ENCODE measurements around the gene SPATA3. TPM values are rescaled to one million over a fixed set of nuclear protein-coding genes. Genes with fewer than 3 reads are reported as not detected.
"Not testable (repeated sequence)": the region's sequence is repeated elsewhere in the genome, so short reads cannot be mapped to it uniquely, and the experiment has no call there.

SPATA3 gene
- polyA plus RNA-seq, 2 donors, result not detected

GRCh38 chr2:231003186-231003585 is 7.3 kb downstream of the SPATA3 start:
- Histone ChIP-seq H3K36me3 (ENCODE audit: control insufficient read depth in 2 of 2, insufficient read depth in 2 of 2, low read length in 1 of 2) (no peaks in the 10 kb centered on the region), H3K9me3 (ENCODE audit: control insufficient read depth in 2 of 2, insufficient read depth in 1 of 2, low read depth in 1 of 2, low read length in 1 of 2) (no peaks in the 10 kb centered on the region), H3K4me1 (ENCODE audit: control insufficient read depth in 2 of 2, insufficient read depth in 2 of 2, low read length in 1 of 2) (peaks cover 0 to 3% of the 10 kb centered on the region in 2 donors), H3K27ac (ENCODE audit: low read depth in 2 of 2, low read length in 1 of 2) (no peak overlapping the region), H3K4me3 (ENCODE audit: low read depth in 1 of 2, low read length in 2 of 2) (no peak overlapping the region), H3K27me3 (ENCODE audit: control insufficient read depth in 1 of 2, insufficient read depth in 2 of 2, low read length in 2 of 2) (no peaks in the 10 kb centered on the region)
- 81 to 83% methylated on average over 2 of the region's 2 CpGs for WGBS, 2 donors

GRCh38 chr2:231004930-231005329 is 9.0 kb downstream of the SPATA3 start:
- H3K27me3 ChIP-seq (ENCODE audit: control insufficient read depth in 1 of 2, insufficient read depth in 2 of 2, low read length in 2 of 2); H3K9me3 ChIP-seq (ENCODE audit: control insufficient read depth in 2 of 2, insufficient read depth in 1 of 2, low read depth in 1 of 2, low read length in 1 of 2); H3K36me3 ChIP-seq (ENCODE audit: control insufficient read depth in 2 of 2, insufficient read depth in 2 of 2, low read length in 1 of 2); H3K4me3 ChIP-seq (ENCODE audit: low read depth in 1 of 2, low read length in 2 of 2); H3K4me1 ChIP-seq (ENCODE audit: control insufficient read depth in 2 of 2, insufficient read depth in 2 of 2, low read length in 1 of 2); H3K27ac ChIP-seq (ENCODE audit: low read depth in 2 of 2, low read length in 1 of 2): not testable (repeated sequence)

- Histone ChIP-seq H3K36me3 (ENCODE audit: control insufficient read depth in 2 of 2, insufficient read depth in 2 of 2, low read length in 1 of 2) (no peaks in the 10 kb centered on the region), H3K9me3 (ENCODE audit: control insufficient read depth in 2 of 2, insufficient read depth in 1 of 2, low read depth in 1 of 2, low read length in 1 of 2) (no peaks in the 10 kb centered on the region), H3K4me3 (ENCODE audit: low read depth in 1 of 2, low read length in 2 of 2) (no peak overlapping the region), H3K27me3 (ENCODE audit: control insufficient read depth in 1 of 2, insufficient read depth in 2 of 2, low read length in 2 of 2) (no peaks in the 10 kb centered on the region), H3K27ac (ENCODE audit: low read depth in 2 of 2, low read length in 1 of 2) (no peak overlapping the region), H3K4me1 (ENCODE audit: control insufficient read depth in 2 of 2, insufficient read depth in 2 of 2, low read length in 1 of 2) (peaks cover 3 to 4% of the 10 kb centered on the region in 2 donors)
- WGBS, 2 donors, result 50 to 57% methylated on average over 10 of the region's 10 CpGs
Observed at GRCh38 chr2:231007286-231008098, 11.6 kb downstream of the SPATA3 start.

- no peaks in the 10 kb centered on the region for H3K27me3 ChIP-seq (ENCODE audit: control insufficient read depth in 1 of 2, insufficient read depth in 2 of 2, low read length in 2 of 2)
- H3K27ac ChIP-seq (ENCODE audit: low read depth in 2 of 2, low read length in 1 of 2), result no peak overlapping the region
- no peak overlapping the region for H3K4me3 ChIP-seq (ENCODE audit: low read depth in 1 of 2, low read length in 2 of 2)
- H3K36me3 ChIP-seq (ENCODE audit: control insufficient read depth in 2 of 2, insufficient read depth in 2 of 2, low read length in 1 of 2), result no peaks in the 10 kb centered on the region
- no peaks in the 10 kb centered on the region for H3K9me3 ChIP-seq (ENCODE audit: control insufficient read depth in 2 of 2, insufficient read depth in 1 of 2, low read depth in 1 of 2, low read length in 1 of 2)
- 73 to 85% methylated on average over 6 of the region's 6 CpGs for WGBS, 2 donors
- H3K4me1 ChIP-seq (ENCODE audit: control insufficient read depth in 2 of 2, insufficient read depth in 2 of 2, low read length in 1 of 2), result peaks cover 3 to 4% of the 10 kb centered on the region in 2 donors
Observed at GRCh38 chr2:231008131-231008530, 12.2 kb downstream of the SPATA3 start.

GRCh38 chr2:231009236-231009919 is 13.5 kb downstream of the SPATA3 start:
- Histone ChIP-seq H3K27ac (ENCODE audit: low read depth in 2 of 2, low read length in 1 of 2) (no peak overlapping the region), H3K36me3 (ENCODE audit: control insufficient read depth in 2 of 2, insufficient read depth in 2 of 2, low read length in 1 of 2) (no peaks in the 10 kb centered on the region), H3K27me3 (ENCODE audit: control insufficient read depth in 1 of 2, insufficient read depth in 2 of 2, low read length in 2 of 2) (no peaks in the 10 kb centered on the region), H3K4me3 (ENCODE audit: low read depth in 1 of 2, low read length in 2 of 2) (no peak overlapping the region), H3K4me1 (ENCODE audit: control insufficient read depth in 2 of 2, insufficient read depth in 2 of 2, low read length in 1 of 2) (peaks cover 3 to 4% of the 10 kb centered on the region in 2 donors), H3K9me3 (ENCODE audit: control insufficient read depth in 2 of 2, insufficient read depth in 1 of 2, low read depth in 1 of 2, low read length in 1 of 2) (no peaks in the 10 kb centered on the region)
- WGBS, 2 donors, result 73 to 79% methylated on average over 13 to 14 of the region's 14 CpGs

- Histone ChIP-seq H3K36me3 (ENCODE audit: control insufficient read depth in 2 of 2, insufficient read depth in 2 of 2, low read length in 1 of 2) (no peaks in the 10 kb centered on the region), H3K4me3 (ENCODE audit: low read depth in 1 of 2, low read length in 2 of 2) (no peak overlapping the region), H3K27ac (ENCODE audit: low read depth in 2 of 2, low read length in 1 of 2) (no peak overlapping the region), H3K9me3 (ENCODE audit: control insufficient read depth in 2 of 2, insufficient read depth in 1 of 2, low read depth in 1 of 2, low read length in 1 of 2) (no peaks in the 10 kb centered on the region), H3K27me3 (ENCODE audit: control insufficient read depth in 1 of 2, insufficient read depth in 2 of 2, low read length in 2 of 2) (no peaks in the 10 kb centered on the region), H3K4me1 (ENCODE audit: control insufficient read depth in 2 of 2, insufficient read depth in 2 of 2, low read length in 1 of 2) (peaks cover 3 to 4% of the 10 kb centered on the region in 2 donors)
- 59 to 92% methylated on average over 2 of the region's 2 CpGs for WGBS, 2 donors
Observed at GRCh38 chr2:231010201-231010730, 14.3 kb downstream of the SPATA3 start.

- WGBS, 2 donors, result 33 to 51% methylated on average over 2 of the region's 2 CpGs
- H3K4me3 ChIP-seq (ENCODE audit: low read depth in 1 of 2, low read length in 2 of 2), result no peak overlapping the region
- H3K36me3 ChIP-seq (ENCODE audit: control insufficient read depth in 2 of 2, insufficient read depth in 2 of 2, low read length in 1 of 2), result no peaks in the 10 kb centered on the region
- no peaks in the 10 kb centered on the region for H3K27me3 ChIP-seq (ENCODE audit: control insufficient read depth in 1 of 2, insufficient read depth in 2 of 2, low read length in 2 of 2)
- H3K4me1 ChIP-seq (ENCODE audit: control insufficient read depth in 2 of 2, insufficient read depth in 2 of 2, low read length in 1 of 2), result peaks cover 3 to 4% of the 10 kb centered on the region in 2 donors
- no peak overlapping the region for H3K27ac ChIP-seq (ENCODE audit: low read depth in 2 of 2, low read length in 1 of 2)
- H3K9me3 ChIP-seq (ENCODE audit: control insufficient read depth in 2 of 2, insufficient read depth in 1 of 2, low read depth in 1 of 2, low read length in 1 of 2), result no peaks in the 10 kb centered on the region
Observed at GRCh38 chr2:231011526-231011925, 15.6 kb downstream of the SPATA3 start.

- no peaks in the 10 kb centered on the region for H3K27me3 ChIP-seq (ENCODE audit: control insufficient read depth in 1 of 2, insufficient read depth in 2 of 2, low read length in 2 of 2)
- H3K4me1 ChIP-seq (ENCODE audit: control insufficient read depth in 2 of 2, insufficient read depth in 2 of 2, low read length in 1 of 2), result peaks cover 3 to 4% of the 10 kb centered on the region in 2 donors
- no peaks in the 10 kb centered on the region for H3K9me3 ChIP-seq (ENCODE audit: control insufficient read depth in 2 of 2, insufficient read depth in 1 of 2, low read depth in 1 of 2, low read length in 1 of 2)
- no peak overlapping the region for H3K27ac ChIP-seq (ENCODE audit: low read depth in 2 of 2, low read length in 1 of 2)
- no peak overlapping the region for H3K4me3 ChIP-seq (ENCODE audit: low read depth in 1 of 2, low read length in 2 of 2)
- 53 to 72% methylated on average over 3 of the region's 3 CpGs for WGBS, 2 donors
- no peaks in the 10 kb centered on the region for H3K36me3 ChIP-seq (ENCODE audit: control insufficient read depth in 2 of 2, insufficient read depth in 2 of 2, low read length in 1 of 2)
Observed at GRCh38 chr2:231012463-231012862, 16.5 kb downstream of the SPATA3 start.

GRCh38 chr2:231013820-231014219 is 17.9 kb downstream of the SPATA3 start:
- Histone ChIP-seq H3K36me3 (ENCODE audit: control insufficient read depth in 2 of 2, insufficient read depth in 2 of 2, low read length in 1 of 2) (no peaks in the 10 kb centered on the region), H3K4me1 (ENCODE audit: control insufficient read depth in 2 of 2, insufficient read depth in 2 of 2, low read length in 1 of 2) (peaks cover 0 to 3% of the 10 kb centered on the region in 2 donors), H3K9me3 (ENCODE audit: control insufficient read depth in 2 of 2, insufficient read depth in 1 of 2, low read depth in 1 of 2, low read length in 1 of 2) (no peaks in the 10 kb centered on the region), H3K4me3 (ENCODE audit: low read depth in 1 of 2, low read length in 2 of 2) (no peak overlapping the region), H3K27me3 (ENCODE audit: control insufficient read depth in 1 of 2, insufficient read depth in 2 of 2, low read length in 2 of 2) (no peaks in the 10 kb centered on the region), H3K27ac (ENCODE audit: low read depth in 2 of 2, low read length in 1 of 2) (no peak overlapping the region)
- WGBS, 2 donors, result 10 to 21% methylated on average over 3 of the region's 3 CpGs

Data from esophagus (tissue), 2 donors.